HG03139 (cell line): Measurements from ENCODE around the gene NOXA1.

Source experiments
- ATAC-seq: cut with Tn5 transposase; IDR thresholded peaks from one replicate; pipeline ENCODE4 v1.9.1; 2021; ENCODE audit not compliant: unreplicated experiment

NOXA1 gene

GRCh38 chr9:137482094-137482781 lies 59.0 kb downstream of the NOXA1 start:
- no peak for ATAC-seq
